GM23338 (cell line): Measurements from ENCODE around the gene BANK1. TPM values are rescaled to one million over a fixed set of nuclear protein-coding genes. Genes with fewer than 3 reads are reported as not detected.

Experiments used
- ATAC-seq: fragments of 200-7000 bp; cut with Tn5 transposase; 3 replicates; pipeline ENCODE4 v1.9.1; 2020
- DNase-seq: peaks from one replicate; pipeline ENCODE4 v3.0.0-alpha.2; 2015; ENCODE audit warnings: low spot score
- H2AFZ ChIP-seq: fragments of 200-600 bp; sonication (generic); 2 replicates; pipeline ENCODE4 v1.8.0; 2016; ENCODE audit warnings: antibody characterized with exemption, mild to moderate bottlenecking, moderate library complexity
- H3F3A ChIP-seq: fragments of 200-600 bp; sonication (generic); replicated peaks from 2 replicates; pipeline ENCODE4 v1.8.0; 2017; ENCODE audit warnings: antibody characterized with exemption, mixed run types, low read depth
- H3K27ac ChIP-seq: fragments of 200-600 bp; sonication (generic); 2 replicates; pipeline ENCODE4 v1.6.1; 2016; ENCODE audit warnings: low read depth
- H3K27me3 ChIP-seq: fragments of 200-600 bp; sonication (generic); 2 replicates; pipeline ENCODE4 v1.8.0; 2016; ENCODE audit warnings: mild to moderate bottlenecking, mixed run types, moderate library complexity; ENCODE audit not compliant: insufficient read depth
- H3K36me3 ChIP-seq: fragments of 200-600 bp; sonication (generic); 2 replicates; pipeline ENCODE4 v1.8.0; 2016; ENCODE audit warnings: mild to moderate bottlenecking; ENCODE audit not compliant: insufficient read depth
- H3K4me1 ChIP-seq: fragments of 200-600 bp; sonication (generic); 2 replicates; pipeline ENCODE4 v1.8.0; 2016; ENCODE audit warnings: mild to moderate bottlenecking, moderate library complexity; ENCODE audit not compliant: insufficient read depth
- H3K4me2 ChIP-seq: fragments of 200-600 bp; sonication (generic); 2 replicates; pipeline ENCODE4 v1.7.1; 2017; ENCODE audit warnings: mixed run types
- H3K4me3 ChIP-seq: fragments of 200-600 bp; sonication (generic); 2 replicates; pipeline ENCODE4 v1.6.1; 2016; ENCODE audit warnings: mixed run types
- H3K79me2 ChIP-seq: fragments of 200-600 bp; sonication (generic); replicated peaks from 2 replicates; pipeline ENCODE4 v1.8.0; 2017; ENCODE audit warnings: mild to moderate bottlenecking; ENCODE audit not compliant: insufficient read depth
- H3K9me2 ChIP-seq: fragments of 200-600 bp; sonication (generic); 2 replicates; pipeline ENCODE4 v1.8.0; 2017; ENCODE audit not compliant: insufficient read depth
- H4K20me1 ChIP-seq: fragments of 200-600 bp; sonication (generic); replicated peaks from 2 replicates; pipeline ENCODE4 v1.8.0; 2017; ENCODE audit warnings: mild to moderate bottlenecking; ENCODE audit not compliant: insufficient read depth
- H3K27ac Mint-ChIP-seq: 2 replicates; pipeline ENCODE4 v1.8.0; 2020; ENCODE audit warnings: inconsistent platforms, mild to moderate bottlenecking, moderate library complexity, mixed read lengths
- H3K27me3 Mint-ChIP-seq: 3 replicates; pipeline ENCODE4 v1.8.0; 2022; ENCODE audit warnings: low read depth, mild to moderate bottlenecking, moderate library complexity, mixed read lengths, inconsistent platforms; ENCODE audit not compliant: insufficient read depth, poor library complexity
- H3K36me3 Mint-ChIP-seq: 3 replicates; pipeline ENCODE4 v1.8.0; 2021; ENCODE audit warnings: low read depth, mild to moderate bottlenecking, inconsistent platforms, moderate library complexity, mixed read lengths
- H3K4me1 Mint-ChIP-seq: 3 replicates; pipeline ENCODE4 v1.8.0; 2020; ENCODE audit warnings: mild to moderate bottlenecking, inconsistent platforms, mixed read lengths
- H3K4me3 Mint-ChIP-seq: 3 replicates; pipeline ENCODE4 v1.8.0; 2021; ENCODE audit warnings: moderate library complexity, mild to moderate bottlenecking, inconsistent platforms, mixed read lengths
- H3K9me3 Mint-ChIP-seq: 3 replicates; pipeline ENCODE4 v1.8.0; 2020; ENCODE audit warnings: moderate library complexity, mild to moderate bottlenecking, inconsistent platforms, mixed read lengths
- CREB1 ChIP-seq: fragments of 250-450 bp; sonication (Bioruptor Pico); IDR thresholded peaks from 2 replicates; pipeline ENCODE4 v1.5.0; 2020; ENCODE audit warnings: low read depth, mild to moderate bottlenecking, moderate library complexity
- ETS1 ChIP-seq: IDR thresholded peaks from 2 replicates; pipeline ENCODE4 v1.6.1; 2016; ENCODE audit warnings: antibody characterized with exemption
- EZH2 ChIP-seq: fragments of 200-600 bp; sonication (generic); IDR thresholded peaks from one replicate; pipeline ENCODE4 v1.8.0; 2017; ENCODE audit warnings: antibody characterized with exemption, mild to moderate bottlenecking, low read depth; ENCODE audit not compliant: unreplicated experiment
- EZH2phosphoT487 ChIP-seq: fragments of 200-600 bp; sonication (generic); IDR thresholded peaks from one replicate; pipeline ENCODE4 v1.8.1; 2018; ENCODE audit warnings: antibody characterized with exemption; ENCODE audit not compliant: unreplicated experiment
- JUNB ChIP-seq: IDR thresholded peaks from one replicate; pipeline ENCODE4 v1.6.1; 2016; ENCODE audit warnings: antibody characterized with exemption; ENCODE audit not compliant: unreplicated experiment
- NANOG ChIP-seq: IDR thresholded peaks from 2 replicates; pipeline ENCODE4 v1.6.1; 2016; ENCODE audit warnings: antibody characterized with exemption, borderline replicate concordance
- POLR2AphosphoS5 ChIP-seq: IDR thresholded peaks from 2 replicates; pipeline ENCODE4 v1.6.1; 2016; ENCODE audit warnings: antibody characterized with exemption, low read depth
- REST ChIP-seq: IDR thresholded peaks from one replicate; pipeline ENCODE4 v1.6.1; 2018; ENCODE audit warnings: antibody characterized with exemption; ENCODE audit not compliant: unreplicated experiment
- STAT1 ChIP-seq: IDR thresholded peaks from one replicate; pipeline ENCODE4 v1.6.1; 2016; ENCODE audit warnings: antibody characterized with exemption; ENCODE audit not compliant: unreplicated experiment
- ZNF114 ChIP-seq: fragments of 250-450 bp; sonication (Bioruptor Pico); IDR thresholded peaks from 2 replicates; pipeline ENCODE4 v1.5.0; 2020; ENCODE audit warnings: mild to moderate bottlenecking, moderate library complexity
- ZNF331 ChIP-seq: fragments of 250-450 bp; sonication (Bioruptor Pico); IDR thresholded peaks from 2 replicates; pipeline ENCODE4 v1.5.0; 2020; ENCODE audit warnings: low read depth, mild to moderate bottlenecking, moderate library complexity
- ZNF462 ChIP-seq: fragments of 250-450 bp; sonication (Bioruptor Pico); IDR thresholded peaks from 2 replicates; pipeline ENCODE4 v1.5.0; 2020; ENCODE audit warnings: mild to moderate bottlenecking, moderate library complexity
- polyA plus RNA-seq: library from polyadenylated mRNA; unstranded; fragments of >200 nt; fragmentation: Nextera tagmentation; extraction: Ambion mirVana; gene quantifications from 2 replicates; pipeline ENCODE4 v1.2.1, GENCODE V29; 2016
- total RNA-seq: library from RNA; depleted of rRNA; stranded (reverse); fragments of >200 nt; shearing (Covaris generic); gene quantifications from 2 replicates; pipeline ENCODE4 v1.2.3, GENCODE V29; 2014
- TF ChIP-seq, protein P1 (sequence below), 2 experiments: fragments of 200-600 bp in 1 of 2; sonication (generic) in 1 of 2; conservative IDR thresholded peaks; 2 replicates each; pipeline versions ENCODE4 v1.5.1 to v1.6.1; 2016 to 2017; ENCODE audit warnings: antibody characterized with exemption in 2 of 2, low read depth in 2 of 2, mild to moderate bottlenecking in 2 of 2, moderate library complexity in 1 of 2

BANK1 gene
- total and polyA plus RNA-seq, 2 experiments from 2014 or later: 0.86 to 0.87 TPM

- Histone ChIP-seq H4K20me1 (no peaks in the 10 kb centered on the region), H3K9me2 (no peaks in the 10 kb centered on the region; the same call in 1 of the 2 replicates), H3K27me3 (no peaks in the 10 kb centered on the region), H3K4me3 (no peak overlapping the region), H3F3A (no peaks in the 10 kb centered on the region), H3K36me3 (no peaks in the 10 kb centered on the region), H3K4me1 (0 out of 2 replicates have a peak, but pooled peaks cover 3% of the 10 kb centered on the region), H2AFZ (no peak overlapping the region), H3K27ac (no peak overlapping the region), H3K79me2 (no peaks in the 10 kb centered on the region), H3K4me2 (no peak overlapping the region)
- TF ChIP-seq STAT1 (no peak), REST (no peak), JUNB (no peak), NANOG (no peak), ETS1 (no peak), EZH2 (no peak), CREB1 (no peak), EZH2phosphoT487 (no peak), ZNF462 (no peak), ZNF331 (CRISPR knock-in tag) (no peak), POLR2AphosphoS5 (no peak), ZNF114 (no peak)
- TF ChIP-seq, protein P1, sequence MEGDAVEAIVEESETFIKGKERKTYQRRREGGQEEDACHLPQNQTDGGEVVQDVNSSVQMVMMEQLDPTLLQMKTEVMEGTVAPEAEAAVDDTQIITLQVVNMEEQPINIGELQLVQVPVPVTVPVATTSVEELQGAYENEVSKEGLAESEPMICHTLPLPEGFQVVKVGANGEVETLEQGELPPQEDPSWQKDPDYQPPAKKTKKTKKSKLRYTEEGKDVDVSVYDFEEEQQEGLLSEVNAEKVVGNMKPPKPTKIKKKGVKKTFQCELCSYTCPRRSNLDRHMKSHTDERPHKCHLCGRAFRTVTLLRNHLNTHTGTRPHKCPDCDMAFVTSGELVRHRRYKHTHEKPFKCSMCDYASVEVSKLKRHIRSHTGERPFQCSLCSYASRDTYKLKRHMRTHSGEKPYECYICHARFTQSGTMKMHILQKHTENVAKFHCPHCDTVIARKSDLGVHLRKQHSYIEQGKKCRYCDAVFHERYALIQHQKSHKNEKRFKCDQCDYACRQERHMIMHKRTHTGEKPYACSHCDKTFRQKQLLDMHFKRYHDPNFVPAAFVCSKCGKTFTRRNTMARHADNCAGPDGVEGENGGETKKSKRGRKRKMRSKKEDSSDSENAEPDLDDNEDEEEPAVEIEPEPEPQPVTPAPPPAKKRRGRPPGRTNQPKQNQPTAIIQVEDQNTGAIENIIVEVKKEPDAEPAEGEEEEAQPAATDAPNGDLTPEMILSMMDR (conservative IDR thresholded peaks at IDR 0.05; ENCODE audit: low read depth in 2 of 2): no peak
- Mint-ChIP-seq H3K36me3 (no peaks in the 10 kb centered on the region), H3K27me3 (no peaks in the 10 kb centered on the region), H3K4me3 (no peak overlapping the region), H3K4me1 (peaks cover 4% of the 10 kb centered on the region; the same call in 2 of the 3 replicates), H3K27ac (no peak overlapping the region), H3K9me3 (no peaks in the 10 kb centered on the region)
- DNase-seq (no peak), ATAC-seq (no peak)
Observed at GRCh38 chr4:101865501-101866062, 75.1 kb downstream of the BANK1 start.
